Measurements from ENCODE around the gene NDUFV2. TPM values are rescaled to one million over a fixed set of nuclear protein-coding genes. Genes with fewer than 3 reads are reported as not detected.
"Not testable (repeated sequence)": the region's sequence is repeated elsewhere in the genome, so short reads cannot be mapped to it uniquely, and the experiment has no call there.

Gene NDUFV2
- total RNA-seq, 4 donors from 2014 or later = 84.9 to 111 (median 108) TPM

DNA sequence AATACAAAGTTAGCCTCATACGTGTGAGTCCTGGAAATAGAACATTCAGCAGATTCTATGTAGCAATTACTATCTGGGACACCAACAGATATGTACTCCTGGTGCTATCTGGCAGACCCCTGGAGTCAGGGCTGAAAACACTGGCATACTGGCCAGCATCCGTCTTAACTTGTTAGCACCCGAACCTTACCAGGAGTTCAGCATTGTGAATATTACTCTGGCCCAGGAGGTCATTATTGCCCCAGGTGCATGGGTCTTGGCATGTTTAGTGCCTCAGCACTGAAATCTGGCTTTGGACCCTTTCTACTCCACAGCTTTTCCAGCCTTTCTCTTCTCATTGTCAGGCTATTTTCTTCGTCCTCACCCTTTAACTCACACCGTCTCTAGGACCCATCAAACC, 11.9 kb upstream of the NDUFV2 start:
- 89 to 91% methylated on average over 5 of the region's 5 CpGs for WGBS, 2 donors
- no peak overlapping the region for H3K4me3 ChIP-seq (ENCODE audit: low read depth, poor library complexity, severe bottlenecking)
- DNase-seq (ENCODE audit: low spot score in 2 of 2) = no peak
- intact Hi-C loops (cut with DNase I; ENCODE audit: low total_unique reads) = no loop called here
- TF ChIP-seq, protein P1, sequence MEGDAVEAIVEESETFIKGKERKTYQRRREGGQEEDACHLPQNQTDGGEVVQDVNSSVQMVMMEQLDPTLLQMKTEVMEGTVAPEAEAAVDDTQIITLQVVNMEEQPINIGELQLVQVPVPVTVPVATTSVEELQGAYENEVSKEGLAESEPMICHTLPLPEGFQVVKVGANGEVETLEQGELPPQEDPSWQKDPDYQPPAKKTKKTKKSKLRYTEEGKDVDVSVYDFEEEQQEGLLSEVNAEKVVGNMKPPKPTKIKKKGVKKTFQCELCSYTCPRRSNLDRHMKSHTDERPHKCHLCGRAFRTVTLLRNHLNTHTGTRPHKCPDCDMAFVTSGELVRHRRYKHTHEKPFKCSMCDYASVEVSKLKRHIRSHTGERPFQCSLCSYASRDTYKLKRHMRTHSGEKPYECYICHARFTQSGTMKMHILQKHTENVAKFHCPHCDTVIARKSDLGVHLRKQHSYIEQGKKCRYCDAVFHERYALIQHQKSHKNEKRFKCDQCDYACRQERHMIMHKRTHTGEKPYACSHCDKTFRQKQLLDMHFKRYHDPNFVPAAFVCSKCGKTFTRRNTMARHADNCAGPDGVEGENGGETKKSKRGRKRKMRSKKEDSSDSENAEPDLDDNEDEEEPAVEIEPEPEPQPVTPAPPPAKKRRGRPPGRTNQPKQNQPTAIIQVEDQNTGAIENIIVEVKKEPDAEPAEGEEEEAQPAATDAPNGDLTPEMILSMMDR (IDR thresholded peaks at IDR 0.05) = no peak
- no peak for TF ChIP-seq POLR2A (IDR thresholded peaks at IDR 0.05)

- no peak overlapping the region for H3K4me3 ChIP-seq (ENCODE audit: low read depth, poor library complexity, severe bottlenecking)
- WGBS, 2 donors = 82 to 86% methylated on average over 4 of the region's 4 CpGs
- no peak for TF ChIP-seq POLR2A (IDR thresholded peaks at IDR 0.05)
- TF ChIP-seq, protein P1 (IDR thresholded peaks at IDR 0.05) = no peak
- intact Hi-C loops (cut with DNase I; ENCODE audit: low total_unique reads) = no loop called here
- no peak for DNase-seq (ENCODE audit: low spot score in 2 of 2)
These were observed 11.4 kb upstream of the NDUFV2 start for GRCh38 chr18:9091066-9091476.

- TF ChIP-seq POLR2A (IDR thresholded peaks at IDR 0.05) = no peak
- TF ChIP-seq, protein P1 (IDR thresholded peaks at IDR 0.05) = no peak
- DNase-seq (ENCODE audit: low spot score in 2 of 2) = no peak
- H3K4me3 ChIP-seq (ENCODE audit: low read depth, poor library complexity, severe bottlenecking) = no peak overlapping the region
- intact Hi-C loops (cut with DNase I; ENCODE audit: low total_unique reads) = no loop called here
- WGBS, 2 donors = 76 to 86% methylated on average over 2 of the region's 2 CpGs
These were observed 9.8 kb upstream of the NDUFV2 start for GRCh38 chr18:9092665-9093064.

GRCh38 chr18:9093109-9093508, 9.4 kb upstream of the NDUFV2 start:
- H3K4me3 ChIP-seq (ENCODE audit: low read depth, poor library complexity, severe bottlenecking); intact Hi-C loops (cut with DNase I; ENCODE audit: low total_unique reads); DNase-seq (ENCODE audit: low spot score in 2 of 2): not testable (repeated sequence)
- WGBS, 2 donors = 81 to 88% methylated on average over 2 to 3 of the region's 3 CpGs

DNA sequence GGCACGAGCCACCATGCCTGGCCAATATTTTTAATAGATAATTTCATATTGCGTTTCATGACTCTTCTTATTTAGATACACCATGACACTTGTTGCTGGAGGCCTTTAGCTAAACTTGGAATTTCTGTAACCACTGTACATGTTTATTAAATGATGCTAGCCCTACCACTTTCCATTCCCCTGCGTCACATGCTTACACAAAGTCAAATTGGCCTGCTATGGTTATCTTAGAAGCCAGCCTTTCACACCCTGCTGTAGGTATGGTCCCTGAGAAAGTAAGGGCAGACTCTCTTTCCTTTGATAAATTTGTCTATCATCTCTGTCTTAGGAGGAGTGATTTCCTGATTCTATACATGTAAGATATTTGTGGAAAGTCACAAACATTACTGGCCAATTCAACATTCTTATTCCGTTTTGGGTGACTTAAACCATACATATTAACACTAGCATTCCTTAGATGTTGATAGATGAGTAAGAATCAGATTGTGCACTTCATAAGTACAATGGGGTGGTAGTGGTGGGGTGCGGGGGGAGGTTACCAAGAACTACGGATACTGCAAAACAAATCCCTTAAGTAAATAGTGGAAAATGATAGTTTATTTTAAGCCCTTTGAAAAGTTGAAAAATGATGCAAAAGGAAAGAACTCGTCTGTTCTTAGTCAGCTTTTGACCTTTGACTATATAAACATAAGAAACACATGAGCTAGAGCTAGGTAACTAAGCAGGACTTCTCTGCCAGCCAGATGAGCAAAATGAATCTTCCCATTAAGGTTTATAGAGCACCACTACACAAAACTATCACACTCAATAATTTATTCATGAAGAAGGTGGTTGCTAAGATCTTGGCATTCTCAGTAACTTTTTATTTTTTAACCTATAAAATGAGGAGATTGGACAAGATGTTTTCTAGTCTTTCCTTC, 7.9 kb upstream of the NDUFV2 start:
- TF ChIP-seq POLR2A (IDR thresholded peaks at IDR 0.05) = no peak
- TF ChIP-seq, protein P1 (IDR thresholded peaks at IDR 0.05) = no peak
- no peak overlapping the region for H3K4me3 ChIP-seq (ENCODE audit: low read depth, poor library complexity, severe bottlenecking)
- no peak for DNase-seq (ENCODE audit: low spot score in 2 of 2)
- intact Hi-C loops (cut with DNase I; ENCODE audit: low total_unique reads) = no loop called here
- WGBS, 2 donors = 76 to 81% methylated on average over 7 of the region's 7 CpGs

DNA sequence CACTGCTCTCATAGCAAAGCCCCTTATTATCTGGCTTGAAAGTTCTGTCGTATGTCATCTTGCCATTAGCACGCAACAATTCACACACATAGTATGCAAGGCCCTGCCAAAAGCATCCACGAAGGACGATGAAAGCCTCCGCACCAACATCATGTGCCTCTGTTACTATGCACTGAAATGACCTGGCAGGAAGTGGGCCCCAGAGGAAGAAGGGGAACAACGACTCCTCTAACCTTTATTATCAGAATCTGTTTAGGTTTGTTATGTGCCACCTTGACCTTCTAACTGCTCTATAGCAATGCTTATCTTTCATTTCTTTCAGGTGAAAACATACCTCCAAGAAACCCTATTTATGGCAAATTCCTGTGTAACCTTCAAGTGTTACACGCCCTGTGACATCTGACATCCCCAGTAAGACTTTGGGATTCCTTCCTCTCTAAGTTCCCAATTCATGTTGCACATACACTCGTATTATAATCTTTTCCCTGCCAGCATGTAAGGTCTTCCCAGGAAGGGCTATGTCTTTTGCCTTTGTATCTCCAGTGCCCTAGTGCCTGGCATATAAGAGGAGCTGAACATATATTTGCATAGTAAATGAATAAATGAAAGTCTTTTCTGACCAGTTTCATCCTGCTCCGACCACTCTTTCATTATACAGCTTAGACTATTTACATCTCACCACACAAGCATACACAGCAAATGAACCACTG, 7.0 kb upstream of the NDUFV2 start:
- WGBS, 2 donors = 70 to 78% methylated on average over 9 of the region's 9 CpGs
- TF ChIP-seq, protein P1 (IDR thresholded peaks at IDR 0.05) = no peak
- no peak for TF ChIP-seq POLR2A (IDR thresholded peaks at IDR 0.05)
- DNase-seq (ENCODE audit: low spot score in 2 of 2) = no peak
- H3K4me3 ChIP-seq (ENCODE audit: low read depth, poor library complexity, severe bottlenecking) = no peak overlapping the region
- intact Hi-C loops (cut with DNase I; ENCODE audit: low total_unique reads) = no loop called here

Measured in lower leg skin (tissue), 4 donors.